ENCODE measurements around the gene PALD1.

DNA sequence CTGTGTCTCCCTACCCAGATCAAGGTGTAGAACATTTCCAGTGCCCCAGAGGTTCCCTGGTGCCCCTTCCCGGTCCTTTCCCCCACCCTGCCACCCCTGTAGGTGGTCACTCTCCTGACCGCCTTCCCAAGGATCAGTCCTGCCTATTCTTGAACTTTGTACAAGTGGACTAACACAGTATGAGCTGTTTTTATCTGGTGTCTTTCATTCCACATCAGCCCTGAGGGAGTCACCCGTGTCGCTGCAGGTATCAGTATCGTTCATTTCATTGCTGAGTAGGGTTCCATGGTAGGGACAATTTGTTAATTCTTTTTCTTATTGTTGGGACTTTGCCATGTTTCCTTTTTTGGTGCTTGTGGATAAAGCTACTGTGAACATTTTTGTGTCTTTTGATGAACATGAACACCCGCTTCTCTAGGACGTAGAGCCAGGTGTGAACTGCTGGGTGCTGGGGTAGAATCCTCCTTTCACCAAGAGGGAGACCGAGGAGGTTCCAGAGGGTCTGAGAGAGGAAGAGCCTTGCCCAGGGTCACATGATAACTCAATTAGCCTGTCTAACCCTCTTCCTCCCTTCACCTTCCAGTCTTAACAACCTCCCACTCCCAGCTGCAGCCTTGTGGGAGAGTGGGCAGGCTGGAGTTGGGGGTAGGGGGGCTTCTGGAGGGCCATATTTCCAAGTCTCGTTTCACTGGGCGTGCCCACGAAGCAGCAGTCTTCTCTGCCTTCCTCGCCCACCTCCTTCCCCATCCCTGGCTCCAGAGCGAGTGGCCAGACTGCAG is 18.0 kb downstream of the PALD1 start:
- TF ChIP-seq TEAD4 (IDR thresholded peaks at IDR 0.05) = no peak
- TF ChIP-seq, protein P1, sequence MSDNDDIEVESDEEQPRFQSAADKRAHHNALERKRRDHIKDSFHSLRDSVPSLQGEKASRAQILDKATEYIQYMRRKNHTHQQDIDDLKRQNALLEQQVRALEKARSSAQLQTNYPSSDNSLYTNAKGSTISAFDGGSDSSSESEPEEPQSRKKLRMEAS (IDR thresholded peaks at IDR 0.05) = no peak

Data from Ishikawa (cell line).